Calu3 (cell line): Measurements from ENCODE around the gene SPOCK2. TPM values are rescaled to one million over a fixed set of nuclear protein-coding genes. Genes with fewer than 3 reads are reported as not detected.
A peak's percentile ranks its signal among the peaks of the same experiment; 100 is the strongest.

ENCODE experiments used
- BruUV-seq: library from RNA; stranded (reverse); fragments of 400-500 nt; replicated peaks from 2 replicates; lab custom pipeline; 2021; lab: Mats Ljungman, UMichigan
- CTCF ChIA-PET: fragments of 300-600 bp; sonication (Branson Sonifier 250); formaldehyde crosslinking; loops from one replicate; lab custom pipeline; 2022; ENCODE audit warnings: antibody characterized with exemption; lab: Charles Lee
- DNase-seq: peaks from one replicate; pipeline ENCODE4 v3.0.0; 2022
- H3K27ac Mint-ChIP-seq: one replicate; pipeline ENCODE4 v1.8.0; 2022; ENCODE audit warnings: mixed read lengths; ENCODE audit not compliant: unreplicated experiment
- H3K27me3 Mint-ChIP-seq: one replicate; pipeline ENCODE4 v1.8.0; 2022; ENCODE audit warnings: mixed read lengths; ENCODE audit not compliant: unreplicated experiment
- H3K36me3 Mint-ChIP-seq: one replicate; pipeline ENCODE4 v1.8.0; 2022; ENCODE audit warnings: mild to moderate bottlenecking, moderate library complexity, mixed read lengths; ENCODE audit not compliant: insufficient read depth, unreplicated experiment
- H3K4me1 Mint-ChIP-seq: one replicate; pipeline ENCODE4 v1.8.0; 2022; ENCODE audit warnings: mild to moderate bottlenecking, low read depth, mixed read lengths; ENCODE audit not compliant: unreplicated experiment
- H3K4me3 Mint-ChIP-seq: one replicate; pipeline ENCODE4 v1.8.0; 2022; ENCODE audit warnings: mild to moderate bottlenecking, low read depth, moderate library complexity, mixed read lengths; ENCODE audit not compliant: unreplicated experiment
- H3K9me3 Mint-ChIP-seq: one replicate; pipeline ENCODE4 v1.8.0; 2022; ENCODE audit warnings: low read depth, mixed read lengths; ENCODE audit not compliant: unreplicated experiment
- intact Hi-C: fragments of 100-400 bp; cut with micrococcal nuclease; formaldehyde crosslinking; loops from one replicate; pipeline ENCODE4 v1.10.0; 2022; ENCODE audit not compliant: unreplicated experiment
- total RNA-seq: library from RNA; stranded (reverse); gene quantifications from 2 replicates; pipeline ENCODE4 v1.2.3, GENCODE V29; 2022
- TF ChIP-seq, protein P1 (sequence below): fragments of 200-600 bp; IDR thresholded peaks from one replicate; pipeline ENCODE4 v1.8.0; 2022; ENCODE audit warnings: antibody characterized with exemption; ENCODE audit not compliant: unreplicated experiment

Gene SPOCK2
- total RNA-seq, 1 experiment from 2014 or later = 162 TPM

DNA sequence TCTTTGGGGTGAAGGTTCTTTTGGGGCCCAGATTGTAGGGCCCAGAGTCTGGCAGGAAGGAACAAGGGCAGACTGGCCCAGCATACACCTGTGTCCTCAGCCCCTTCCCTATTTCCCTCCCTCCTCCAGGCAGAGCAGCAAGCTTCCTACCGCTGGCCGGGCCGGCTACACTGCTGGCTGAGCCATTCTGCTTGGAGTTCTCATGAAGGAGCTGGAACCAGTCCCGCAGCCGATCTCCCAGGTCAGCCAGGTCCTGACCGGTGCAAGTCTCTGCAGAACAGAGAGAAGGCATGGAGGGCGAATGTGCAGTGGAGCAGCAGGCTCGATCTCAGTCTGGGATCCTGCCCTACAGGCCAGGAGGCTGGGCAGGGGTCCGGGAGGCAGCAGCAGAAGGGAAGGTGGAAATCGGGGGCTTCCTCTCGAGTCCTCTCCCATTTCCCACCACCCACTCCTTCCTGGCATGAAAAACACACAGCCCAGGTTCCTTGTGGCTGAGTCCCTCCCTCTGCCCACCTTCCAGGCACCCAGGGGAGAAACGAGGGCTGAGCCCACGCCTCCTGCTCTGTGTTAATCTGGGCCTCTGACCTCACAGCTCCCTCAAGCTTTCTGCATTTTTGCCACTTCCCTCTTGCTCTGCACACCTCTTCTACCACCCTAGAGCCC, 20.8 kb downstream of the SPOCK2 start:
- peaks cover 20% of the 10 kb centered on the region for H3K4me1 Mint-ChIP-seq
- intact Hi-C loops = no loop called here
- no TSS peak for BruUV-seq
- no peaks in the 10 kb centered on the region for H3K9me3 Mint-ChIP-seq
- H3K27me3 Mint-ChIP-seq = no peaks in the 10 kb centered on the region
- H3K36me3 Mint-ChIP-seq = peaks cover 4% of the 10 kb centered on the region
- CTCF ChIA-PET = interaction anchor here (0.8 to 1.0 kb wide), 2 partner anchors 263 to 279 kb away, joined by 3 read pairs; no protein-coding TSS in a partner anchor
- TF ChIP-seq, protein P1, sequence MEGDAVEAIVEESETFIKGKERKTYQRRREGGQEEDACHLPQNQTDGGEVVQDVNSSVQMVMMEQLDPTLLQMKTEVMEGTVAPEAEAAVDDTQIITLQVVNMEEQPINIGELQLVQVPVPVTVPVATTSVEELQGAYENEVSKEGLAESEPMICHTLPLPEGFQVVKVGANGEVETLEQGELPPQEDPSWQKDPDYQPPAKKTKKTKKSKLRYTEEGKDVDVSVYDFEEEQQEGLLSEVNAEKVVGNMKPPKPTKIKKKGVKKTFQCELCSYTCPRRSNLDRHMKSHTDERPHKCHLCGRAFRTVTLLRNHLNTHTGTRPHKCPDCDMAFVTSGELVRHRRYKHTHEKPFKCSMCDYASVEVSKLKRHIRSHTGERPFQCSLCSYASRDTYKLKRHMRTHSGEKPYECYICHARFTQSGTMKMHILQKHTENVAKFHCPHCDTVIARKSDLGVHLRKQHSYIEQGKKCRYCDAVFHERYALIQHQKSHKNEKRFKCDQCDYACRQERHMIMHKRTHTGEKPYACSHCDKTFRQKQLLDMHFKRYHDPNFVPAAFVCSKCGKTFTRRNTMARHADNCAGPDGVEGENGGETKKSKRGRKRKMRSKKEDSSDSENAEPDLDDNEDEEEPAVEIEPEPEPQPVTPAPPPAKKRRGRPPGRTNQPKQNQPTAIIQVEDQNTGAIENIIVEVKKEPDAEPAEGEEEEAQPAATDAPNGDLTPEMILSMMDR = no peak
- no peak overlapping the region for H3K27ac Mint-ChIP-seq
- no peak overlapping the region for H3K4me3 Mint-ChIP-seq
- no peak for DNase-seq

DNA sequence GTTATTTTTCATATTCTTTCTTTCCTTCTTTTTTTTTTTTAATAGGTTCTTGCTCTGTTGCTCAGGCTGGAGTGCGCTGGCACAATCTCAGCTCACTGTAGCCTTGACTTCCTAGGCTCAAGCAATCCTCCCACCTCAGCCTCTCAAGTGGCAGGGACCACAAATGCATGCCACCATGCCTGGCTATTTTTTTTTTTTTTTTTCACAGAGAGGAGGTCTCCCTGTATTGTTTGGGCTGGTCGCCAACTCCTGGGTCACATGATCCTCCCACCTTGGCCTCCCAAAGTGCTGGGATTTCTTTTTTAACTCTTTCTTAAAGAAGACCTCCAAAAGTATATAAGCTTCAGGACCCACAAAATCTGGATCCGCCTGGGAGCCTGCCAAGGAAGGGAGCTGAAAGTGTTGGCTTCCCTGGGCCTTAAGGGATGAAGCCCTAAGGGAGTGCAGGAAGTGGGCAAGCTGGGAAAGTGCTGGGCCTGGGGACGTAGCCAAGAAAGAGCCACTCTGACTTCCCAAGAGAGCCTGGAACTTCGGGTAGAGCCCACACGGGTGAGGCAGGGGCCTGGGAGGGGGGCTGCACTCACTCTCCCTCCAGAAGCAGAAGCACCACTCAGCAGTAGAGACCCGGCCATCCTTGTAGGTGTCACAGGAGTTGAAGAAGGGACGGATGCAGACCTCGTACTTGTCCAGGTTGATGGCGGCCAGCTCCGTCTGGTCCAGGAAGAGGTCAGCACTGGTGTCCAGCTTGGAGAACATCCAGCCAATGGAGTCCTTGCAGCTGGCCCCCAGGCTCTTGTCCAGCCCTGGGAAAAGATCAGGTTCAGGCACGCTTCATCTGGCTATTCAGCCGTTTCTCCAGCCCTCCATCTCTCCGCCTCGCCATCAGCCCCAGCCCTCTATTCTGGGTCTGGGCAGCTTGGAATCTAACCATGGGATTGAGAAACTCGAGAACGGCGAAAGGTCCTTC, 21.8 kb downstream of the SPOCK2 start:
- Mint-ChIP-seq H3K4me3 (no peak overlapping the region), H3K4me1 (peaks cover 20% of the 10 kb centered on the region), H3K9me3 (no peaks in the 10 kb centered on the region), H3K36me3 (peaks cover 8% of the 10 kb centered on the region), H3K27ac (no peak overlapping the region), H3K27me3 (no peaks in the 10 kb centered on the region)
- CTCF ChIA-PET = interaction anchor here (0.7 kb wide), 1 partner anchor 23 kb away, joined by 4 read pairs; no protein-coding TSS in a partner anchor
- DNase-seq = no peak
- intact Hi-C loops = no loop called here
- BruUV-seq = no TSS peak
- TF ChIP-seq, protein P1 = no peak

DNA sequence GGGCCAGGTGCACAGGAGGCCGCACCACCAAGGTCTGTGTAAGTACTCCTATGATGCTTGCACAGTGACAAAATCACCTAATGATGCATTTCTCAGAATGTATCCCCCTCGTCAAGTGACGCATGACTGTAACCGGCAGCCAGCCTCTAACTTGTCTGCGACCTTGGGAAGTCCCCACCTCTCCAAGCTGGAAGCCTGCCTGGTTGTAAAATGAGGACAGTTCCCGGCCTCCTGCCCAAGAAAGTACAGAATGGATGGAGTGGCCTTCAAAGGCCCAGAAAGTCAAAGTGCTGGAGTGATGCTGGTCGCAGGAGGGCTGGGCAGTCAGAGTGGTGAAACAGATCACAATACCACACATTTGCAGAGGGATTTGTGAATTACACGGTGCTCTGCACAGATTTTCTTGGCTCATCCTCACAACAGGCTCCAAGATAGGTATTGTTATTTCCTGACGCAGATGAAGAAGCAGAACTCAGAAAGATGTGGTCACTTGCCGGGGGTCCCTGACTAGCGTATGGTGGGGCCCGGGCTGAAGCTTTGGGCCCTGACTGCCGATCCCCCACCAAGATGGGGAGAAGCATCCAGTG, 22.8 kb downstream of the SPOCK2 start:
- CTCF ChIA-PET = interaction anchor here (0.7 kb wide), 1 partner anchor 24 kb away, joined by 4 read pairs; no protein-coding TSS in a partner anchor
- no peak for DNase-seq
- Mint-ChIP-seq H3K4me3 (no peak overlapping the region), H3K9me3 (no peaks in the 10 kb centered on the region), H3K27me3 (no peaks in the 10 kb centered on the region), H3K36me3 (peaks cover 16% of the 10 kb centered on the region), H3K4me1 (peaks cover 20% of the 10 kb centered on the region), H3K27ac (no peak overlapping the region)
- intact Hi-C loops = no loop called here
- no TSS peak for BruUV-seq
- TF ChIP-seq, protein P1 = no peak

DNA sequence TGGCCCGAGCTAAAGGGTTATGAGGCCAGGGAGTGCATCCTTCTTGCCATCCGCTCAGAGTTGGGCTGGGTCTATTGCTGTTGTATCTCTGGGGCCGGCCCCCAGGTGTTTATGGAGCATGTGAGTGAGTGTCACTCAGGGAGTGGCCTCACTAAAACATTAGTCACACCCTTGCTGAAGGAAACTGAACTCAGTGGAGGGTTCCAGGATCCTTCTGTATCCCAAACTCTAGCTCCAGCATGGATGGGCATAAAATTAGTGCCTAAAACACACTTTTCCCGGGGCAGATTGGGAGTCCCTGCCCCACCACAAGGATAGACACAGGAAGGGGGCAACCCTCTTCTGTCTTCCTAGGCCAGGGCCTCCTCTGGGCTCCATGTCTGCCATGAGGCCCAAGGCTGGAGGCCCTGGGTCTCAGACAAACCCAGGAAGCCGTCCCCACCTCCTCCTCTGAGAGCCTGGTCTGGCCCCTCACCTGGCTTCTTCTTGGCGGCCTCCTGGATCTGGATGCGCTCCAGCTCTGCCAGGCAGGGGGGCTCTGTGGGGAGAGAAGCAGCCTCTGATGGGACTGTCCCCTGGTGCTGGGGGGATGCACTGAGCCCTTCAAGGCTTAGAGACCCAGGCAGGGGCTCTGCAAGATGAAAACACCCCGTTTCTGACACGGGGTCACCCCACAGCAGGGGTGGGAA, 24.5 kb downstream of the SPOCK2 start:
- no peak overlapping the region for H3K4me3 Mint-ChIP-seq
- peak overlapping the region; percentile 60 for H3K27ac Mint-ChIP-seq
- DNase-seq = no peak
- intact Hi-C loops = no loop called here
- TF ChIP-seq, protein P1 = no peak
- H3K27me3 Mint-ChIP-seq = no peaks in the 10 kb centered on the region
- peaks cover 10% of the 10 kb centered on the region for H3K4me1 Mint-ChIP-seq
- peaks cover 16% of the 10 kb centered on the region for H3K36me3 Mint-ChIP-seq
- no peaks in the 10 kb centered on the region for H3K9me3 Mint-ChIP-seq
- CTCF ChIA-PET = interaction anchor here (0.5 kb wide), 1 partner anchor 176 kb away, joined by 3 read pairs; no protein-coding TSS in a partner anchor
- no TSS peak for BruUV-seq
